Psoas muscle (tissue), 8 donors: ENCODE measurements around the gene BDP1. TPM values are rescaled to one million over a fixed set of nuclear protein-coding genes. Genes with fewer than 3 reads are reported as not detected.
"Not testable (repeated sequence)": the region's sequence is repeated elsewhere in the genome, so short reads cannot be mapped to it uniquely, and the experiment has no call there.

Source experiments
- ATAC-seq, 4 donors: fragments of 200-7000 bp; cut with Tn5 transposase; one replicate each; pipeline ENCODE4 v1.9.1; 2020; ENCODE audit warnings: moderate library complexity in 3 of 4, mild to moderate bottlenecking in 2 of 4
- DNase-seq, 2 donors: peaks; one replicate each; pipeline ENCODE4 v3.0.0-alpha.2; 2020
- H3K27ac ChIP-seq: fragments of 200-600 bp; one replicate; pipeline ENCODE4 v1.8.0; 2022
- H3K27me3 ChIP-seq, 3 donors: fragments of 200-600 bp in 1 of 3; one replicate each; pipeline versions ENCODE4 v1.6.1 to v1.8.0; 2013 to 2022; ENCODE audit warnings: low read length in 2 of 3, mild to moderate bottlenecking in 2 of 3, moderate library complexity in 1 of 3; ENCODE audit not compliant: insufficient read depth in 3 of 3
- H3K36me3 ChIP-seq, 2 donors: fragments of 200-600 bp in 1 of 2; one replicate each; pipeline versions ENCODE4 v1.6.1 to v1.8.0; 2013 to 2022; ENCODE audit warnings: low read depth in 1 of 2, mild to moderate bottlenecking in 1 of 2, moderate library complexity in 1 of 2; ENCODE audit not compliant: insufficient read depth in 1 of 2
- H3K4me1 ChIP-seq: fragments of 200-600 bp; one replicate; pipeline ENCODE4 v1.8.0; 2022
- H3K4me3 ChIP-seq: fragments of 200-600 bp; one replicate; pipeline ENCODE4 v1.8.0; 2022; ENCODE audit warnings: mild to moderate bottlenecking
- H3K9me3 ChIP-seq: fragments of 200-600 bp; one replicate; pipeline ENCODE4 v1.8.0; 2022
- WGBS, 3 donors: extraction: QIAGEN DNeasy Blood & Tissue Kit; methylation state at CpG; one replicate each; pipeline versions ENCODE4 v1.1.6 to v1.1.7; 2013; 5-methylcytosine and 5-hydroxymethylcytosine counted together
- intact Hi-C, 2 donors: fragments of 100-400 bp; cut with DNase I; formaldehyde crosslinking; loops; one replicate each; pipeline versions ENCODE4 v1.11.0 to v1.14.2; 2022
- long read RNA-seq, 2 donors: library from polyadenylated mRNA; unstranded; transcript quantifications; one replicate each; pipeline ENCODE4 v2.0.0, GENCODE V29; 2021
- polyA plus RNA-seq, 3 donors: library from polyadenylated mRNA; stranded (reverse); fragments of 200-250 nt; gene quantifications; one replicate each; pipeline ENCODE4 v1.2.3, GENCODE V29; 2013
- total RNA-seq, 4 donors: library from RNA; stranded (reverse); fragmentation: NEBNext Ultra II Directional in 2 of 4; extraction: Animal tissue kit (Norgen Biotek cat#: 25700) in 2 of 4; gene quantifications; one replicate each; pipeline versions ENCODE4 v1.2.1 to v1.2.4, GENCODE V29; 2021 to 2023
- TF ChIP-seq, protein P1 (sequence below): fragments of 200-600 bp; IDR thresholded peaks from one replicate; pipeline ENCODE4 v1.8.0; 2022; ENCODE audit warnings: antibody characterized with exemption
- donor health status: healthy with polysubstance abuse.
- donor health status: DM: no; HTN: no; CAD: no; lungs with moderate emphysema.
- donor health status: Bipolar disorder and iron deficiency.
- donor health status: healthy.
- donor health status: DM: yes; HTN: yes; CAD: no.
- donor health status: DM: no; HTN: no; CAD: no.
- donor health status: DM: no; HTN: no; CAD: no.
- donor health status: DM: yes; HTN: yes; CAD: no.

BDP1 gene, protein sequence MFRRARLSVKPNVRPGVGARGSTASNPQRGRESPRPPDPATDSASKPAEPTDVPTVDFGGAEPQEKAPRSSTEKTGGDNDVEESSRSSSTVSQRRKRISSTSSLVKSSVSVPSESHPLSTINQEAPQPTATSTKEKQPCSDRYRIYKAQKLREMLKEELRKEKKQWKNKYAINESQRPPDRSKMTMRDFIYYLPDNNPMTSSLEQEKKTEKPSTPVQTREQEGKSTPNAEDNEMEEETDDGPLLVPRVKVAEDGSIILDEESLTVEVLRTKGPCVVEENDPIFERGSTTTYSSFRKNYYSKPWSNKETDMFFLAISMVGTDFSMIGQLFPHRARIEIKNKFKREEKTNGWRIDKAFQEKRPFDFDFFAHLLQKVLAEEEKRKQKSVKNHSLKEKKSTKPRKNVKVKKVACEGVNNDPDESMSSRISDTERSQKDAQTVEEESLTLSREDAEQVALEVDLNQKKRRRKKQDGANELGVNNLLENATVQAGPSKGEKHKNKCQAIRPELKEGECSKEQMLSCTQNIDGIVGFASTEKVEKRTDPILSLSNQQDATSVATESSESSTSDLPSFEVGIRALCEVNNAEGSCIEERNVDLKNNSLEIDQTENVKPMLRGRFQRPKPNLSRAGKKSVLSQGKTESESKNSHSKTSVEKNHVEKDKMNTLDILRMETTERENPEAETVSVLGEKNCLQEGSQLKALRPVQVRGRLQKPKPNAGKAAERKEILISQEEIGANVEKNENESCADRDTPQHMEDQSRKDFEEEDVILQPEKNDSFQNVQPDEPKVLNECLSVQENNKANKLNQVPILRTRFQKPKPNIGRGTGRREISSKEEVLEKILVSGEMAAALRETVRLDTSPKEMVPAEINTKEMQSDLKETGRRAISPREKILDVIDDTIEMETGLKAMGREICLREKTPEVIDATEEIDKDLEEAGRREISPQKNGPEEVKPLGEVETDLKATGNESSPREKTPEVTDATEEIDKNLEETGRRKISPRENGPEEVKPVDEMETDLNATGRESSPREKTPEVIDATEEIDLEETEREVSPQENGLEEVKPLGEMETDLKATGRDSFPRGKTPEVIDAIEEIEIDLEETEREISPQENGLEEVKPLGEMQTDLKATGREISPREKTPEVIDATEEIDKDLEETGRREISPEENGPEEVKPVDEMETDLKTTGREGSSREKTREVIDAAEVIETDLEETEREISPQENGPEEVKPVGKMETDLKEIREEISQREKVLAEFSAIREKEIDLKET (N-terminal part only)
- total RNA-seq = 10 to 100 TPM; 11.5 to 17.7 (median 12.6) TPM
- 1 to 10 TPM; 5.5 to 9.7 (median 6.3) TPM for polyA plus RNA-seq
- long read RNA-seq, donor 1, partial matches to known transcripts = 5 of 6 reads
- long read RNA-seq, donor 1, other reads (novel, unspliced or antisense) = 1 of 6 reads
- long read RNA-seq, donor 2, partial matches to known transcripts = 12 of 14 reads
- long read RNA-seq, donor 2, other reads (novel, unspliced or antisense) = 2 of 14 reads

DNA sequence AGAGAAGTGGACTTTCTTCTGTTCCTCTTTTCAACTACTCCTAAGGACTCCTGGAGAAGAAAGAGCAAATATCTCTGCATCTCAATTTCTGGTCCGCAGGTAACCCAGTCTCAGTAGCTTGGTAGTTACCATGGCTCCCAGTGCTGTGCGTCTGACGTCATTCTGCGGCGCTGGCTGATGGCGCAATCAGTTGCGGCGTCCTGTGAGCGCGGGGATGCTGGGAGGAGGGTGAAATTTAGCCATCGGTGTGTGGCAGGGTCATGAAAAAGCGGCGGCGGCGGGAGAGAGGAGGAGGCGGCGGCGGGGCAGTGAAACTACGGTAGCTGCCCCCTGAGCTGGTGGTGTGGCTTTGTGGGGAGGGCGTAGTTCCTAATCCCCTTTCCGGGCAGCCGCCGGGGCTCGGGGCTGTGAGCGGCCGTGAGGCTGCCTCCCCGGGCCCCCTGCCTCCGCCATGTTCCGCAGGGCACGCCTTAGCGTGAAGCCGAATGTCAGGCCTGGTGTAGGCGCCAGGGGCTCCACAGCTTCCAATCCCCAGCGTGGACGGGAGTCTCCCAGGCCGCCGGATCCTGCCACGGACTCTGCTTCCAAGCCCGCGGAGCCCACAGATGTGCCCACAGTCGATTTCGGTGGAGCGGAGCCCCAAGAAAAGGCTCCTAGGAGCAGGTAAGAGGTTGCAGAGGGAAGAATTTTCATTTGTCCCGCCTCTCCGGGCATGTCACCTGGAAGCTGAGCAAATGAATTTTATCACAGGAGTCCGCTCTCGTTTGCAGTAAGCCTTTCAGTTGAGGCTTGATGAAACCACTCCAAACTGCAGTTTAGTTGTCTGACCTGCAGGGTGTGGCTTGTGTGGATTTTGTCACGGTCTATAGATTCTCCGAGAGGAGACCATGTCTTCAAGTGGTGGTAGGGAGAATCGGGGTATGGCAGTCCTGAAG lies at the start of gene BDP1:
BDP1 (plus strand) TSS at position 225 of the 935 bp plus-strand sequence; CDS start at position 452, 227 bp downstream.
- Histone ChIP-seq H3K9me3 (no peaks in the 10 kb centered on the region), H3K4me1 (peaks cover 22% of the 10 kb centered on the region), H3K36me3 (peaks cover 6 to 24% of the 10 kb centered on the region in 2 donors), H3K4me3 (peak within 1 kb of the TSS; percentile 77), H3K27ac (peak within 1 kb of the TSS; percentile 90), H3K27me3 (peaks cover 0 to 1% (median 0%) of the 10 kb centered on the region in 3 donors)
- WGBS, 3 donors = 0% methylated on average over 39 to 50 of the region's 50 CpGs
- intact Hi-C loops = no loop called here
- DNase-seq (peak; percentile 96 to 98), ATAC-seq (peak; percentile 98)
- TF ChIP-seq, protein P1, sequence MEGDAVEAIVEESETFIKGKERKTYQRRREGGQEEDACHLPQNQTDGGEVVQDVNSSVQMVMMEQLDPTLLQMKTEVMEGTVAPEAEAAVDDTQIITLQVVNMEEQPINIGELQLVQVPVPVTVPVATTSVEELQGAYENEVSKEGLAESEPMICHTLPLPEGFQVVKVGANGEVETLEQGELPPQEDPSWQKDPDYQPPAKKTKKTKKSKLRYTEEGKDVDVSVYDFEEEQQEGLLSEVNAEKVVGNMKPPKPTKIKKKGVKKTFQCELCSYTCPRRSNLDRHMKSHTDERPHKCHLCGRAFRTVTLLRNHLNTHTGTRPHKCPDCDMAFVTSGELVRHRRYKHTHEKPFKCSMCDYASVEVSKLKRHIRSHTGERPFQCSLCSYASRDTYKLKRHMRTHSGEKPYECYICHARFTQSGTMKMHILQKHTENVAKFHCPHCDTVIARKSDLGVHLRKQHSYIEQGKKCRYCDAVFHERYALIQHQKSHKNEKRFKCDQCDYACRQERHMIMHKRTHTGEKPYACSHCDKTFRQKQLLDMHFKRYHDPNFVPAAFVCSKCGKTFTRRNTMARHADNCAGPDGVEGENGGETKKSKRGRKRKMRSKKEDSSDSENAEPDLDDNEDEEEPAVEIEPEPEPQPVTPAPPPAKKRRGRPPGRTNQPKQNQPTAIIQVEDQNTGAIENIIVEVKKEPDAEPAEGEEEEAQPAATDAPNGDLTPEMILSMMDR = peak; percentile 32

GRCh38 chr5:71410088-71410487 lies 45.4 kb upstream of the BDP1 start:
- H3K4me1 ChIP-seq, intact Hi-C loops, H3K27me3 ChIP-seq, H3K36me3 ChIP-seq, ATAC-seq, H3K4me3 ChIP-seq, H3K9me3 ChIP-seq, DNase-seq, H3K27ac ChIP-seq: not testable (repeated sequence)
- 68 to 76% (median 71%) methylated on average over 2 of the region's 2 CpGs for WGBS, 3 donors

DNA sequence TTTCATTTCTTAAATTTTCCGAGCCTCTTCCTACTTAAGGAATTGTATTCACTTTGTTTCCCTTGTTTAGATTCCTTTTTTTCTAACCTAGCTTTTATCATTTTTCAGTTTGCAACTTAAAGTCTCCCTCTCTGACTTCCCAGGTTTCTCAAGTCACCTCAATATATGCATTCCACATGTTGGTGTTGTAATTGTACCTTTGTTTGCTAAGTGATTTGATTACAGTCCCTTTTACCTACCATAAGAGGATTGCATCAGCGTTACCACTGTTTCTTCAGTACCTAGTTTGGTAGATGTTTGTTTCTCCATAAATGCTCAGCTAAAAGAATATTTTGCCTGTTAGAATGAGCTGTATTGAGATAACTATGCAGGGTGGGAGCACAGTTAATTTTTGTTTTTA lies 39.8 kb upstream of the BDP1 start:
- intact Hi-C loops, H3K27ac ChIP-seq, H3K4me3 ChIP-seq, ATAC-seq, H3K27me3 ChIP-seq, H3K4me1 ChIP-seq, DNase-seq, H3K9me3 ChIP-seq, H3K36me3 ChIP-seq: not testable (repeated sequence)
- 55 to 67% (median 59%) methylated on average over 1 of the region's 2 CpGs for WGBS, 3 donors

GRCh38 chr5:71418026-71418425 lies 37.4 kb upstream of the BDP1 start:
- WGBS, 3 donors = 71 to 83% (median 79%) methylated on average over 1 of the region's 1 CpG
- ATAC-seq, H3K9me3 ChIP-seq, H3K36me3 ChIP-seq, DNase-seq, H3K4me3 ChIP-seq, H3K27me3 ChIP-seq, H3K4me1 ChIP-seq, H3K27ac ChIP-seq, intact Hi-C loops: not testable (repeated sequence)

DNA sequence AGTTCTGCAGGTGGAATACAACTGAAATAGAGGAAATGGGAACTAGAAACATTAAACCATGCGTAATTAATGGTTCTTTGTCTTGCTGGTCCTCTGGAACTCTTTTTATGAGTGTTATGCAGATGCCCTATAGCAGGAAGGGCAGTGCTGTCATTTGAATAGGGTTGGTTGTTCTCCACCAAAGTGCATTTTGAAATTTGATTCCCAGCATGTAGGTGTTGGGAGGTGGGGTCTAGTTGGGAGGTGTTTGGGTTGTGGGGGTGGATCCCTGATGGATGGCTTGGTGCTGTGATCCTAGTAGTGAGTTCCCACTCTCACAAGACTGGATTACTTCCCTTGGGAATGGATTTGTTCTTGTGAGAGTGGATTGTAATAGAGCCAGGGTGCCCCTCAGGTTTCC lies 34.2 kb upstream of the BDP1 start:
- H3K27me3 ChIP-seq, H3K4me1 ChIP-seq, H3K27ac ChIP-seq, ATAC-seq, DNase-seq, intact Hi-C loops, H3K36me3 ChIP-seq, H3K4me3 ChIP-seq, H3K9me3 ChIP-seq: not testable (repeated sequence)
- 12 to 66% (median 40%) methylated on average over 1 of the region's 1 CpG for WGBS, 3 donors

DNA sequence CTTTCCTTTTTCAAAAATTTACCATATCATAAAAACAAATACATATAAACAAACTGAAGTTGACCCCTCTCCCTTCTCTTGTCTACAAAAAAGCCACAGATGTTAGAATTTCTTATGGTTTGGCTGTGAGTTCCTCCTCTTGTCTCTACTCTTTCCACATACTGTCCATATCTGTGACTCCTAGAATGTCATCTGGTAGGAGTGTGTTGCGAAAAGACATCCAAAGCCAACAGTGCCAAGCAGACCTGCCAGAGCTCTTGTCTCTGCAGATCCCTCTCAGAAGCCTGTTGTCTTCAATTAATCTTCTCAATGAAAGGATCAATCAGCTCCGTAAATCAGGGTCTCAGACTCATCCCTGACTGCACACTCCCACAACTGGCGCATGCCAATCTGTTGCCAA lies 31.6 kb upstream of the BDP1 start:
- ATAC-seq, H3K9me3 ChIP-seq, intact Hi-C loops, H3K27ac ChIP-seq, DNase-seq, H3K4me3 ChIP-seq, H3K27me3 ChIP-seq, H3K36me3 ChIP-seq, H3K4me1 ChIP-seq: not testable (repeated sequence)
- 89 to 92% (median 91%) methylated on average over 3 of the region's 3 CpGs for WGBS, 3 donors

- H3K4me1 ChIP-seq, H3K36me3 ChIP-seq, H3K27ac ChIP-seq, intact Hi-C loops, DNase-seq, H3K4me3 ChIP-seq, H3K27me3 ChIP-seq, H3K9me3 ChIP-seq, ATAC-seq: not testable (repeated sequence)
- 40 to 47% (median 45%) methylated on average over 2 of the region's 2 CpGs for WGBS, 3 donors
These were observed 28.6 kb upstream of the BDP1 start for GRCh38 chr5:71426686-71427474.

DNA sequence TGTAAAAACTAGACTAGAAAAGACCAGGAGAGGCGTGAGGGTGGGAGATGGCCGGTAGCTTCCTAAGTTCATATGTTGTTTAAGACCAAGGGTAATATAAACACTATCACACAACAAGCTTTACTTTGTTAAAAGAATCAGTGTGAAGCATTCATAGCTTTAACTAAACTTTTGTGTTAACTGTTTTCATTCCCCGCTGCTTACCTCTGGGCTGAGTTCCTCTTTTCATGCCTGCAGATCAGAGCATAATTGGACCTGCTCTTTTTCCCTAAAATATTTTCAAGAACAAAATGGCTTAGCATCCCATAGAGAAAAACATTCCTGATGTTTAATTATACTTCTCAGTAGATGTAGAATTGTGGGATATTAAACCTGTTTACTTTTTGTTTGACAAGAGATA lies 23.0 kb upstream of the BDP1 start:
- intact Hi-C loops = not testable (repeated sequence)
- WGBS, 3 donors = 78 to 93% (median 78%) methylated on average over 3 of the region's 3 CpGs

More for the DNA sequence above, 23.0 kb upstream of the BDP1 start:
- not testable (repeated sequence) for H3K36me3 ChIP-seq, H3K27me3 ChIP-seq, H3K9me3 ChIP-seq, H3K4me1 ChIP-seq, H3K27ac ChIP-seq, ATAC-seq, DNase-seq, H3K4me3 ChIP-seq
